Stimulated activated CD4-positive, alpha-beta T cell treated with anti-CD3 and anti-CD28 coated beads, Interleukin-1b, Interleukin-23, amount 100 ng/mL, for 48 hours (primary cell): ENCODE results near the gene MCUR1.
"Not testable (repeated sequence)": the region's sequence is repeated elsewhere in the genome, so short reads cannot be mapped to it uniquely, and the experiment has no call there.

Source experiments
- DNase-seq: peaks from one replicate; pipeline ENCODE4 v3.0.0-alpha.2; 2020

The MCUR1 gene

DNA sequence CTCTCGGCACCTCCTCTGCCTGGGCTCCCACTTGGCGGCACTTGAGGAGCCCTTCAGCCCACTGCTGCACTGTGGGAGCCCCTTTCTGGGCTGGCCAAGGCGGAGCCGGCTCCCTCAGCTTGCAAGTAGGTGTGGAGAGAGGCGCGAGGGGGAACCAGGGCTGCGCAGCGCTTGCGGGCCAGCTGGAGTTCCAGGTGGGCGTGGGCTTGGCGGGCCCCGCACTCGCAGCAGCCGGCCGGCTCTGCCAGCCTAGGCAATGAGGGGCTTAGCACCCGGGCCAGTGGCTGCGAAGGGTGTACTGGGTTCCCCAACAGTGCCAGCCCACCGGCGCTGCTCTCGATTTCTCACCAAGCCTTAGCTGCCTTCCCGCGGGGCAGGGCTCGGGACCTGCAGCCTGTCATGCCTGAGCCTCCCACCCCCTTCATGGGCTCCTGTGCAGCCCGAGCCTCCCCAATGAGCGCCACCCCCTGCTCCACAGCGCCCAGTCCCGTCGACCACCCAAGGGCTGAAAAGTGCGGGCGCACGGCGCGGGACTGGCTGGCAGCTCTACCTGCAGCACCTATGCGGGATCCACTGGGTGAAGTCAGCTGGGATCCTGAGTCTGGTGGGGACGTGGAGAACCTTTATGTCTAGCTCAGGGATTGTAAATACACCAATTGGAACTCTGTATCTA lies 41.9 kb downstream of the MCUR1 start:
- not testable (repeated sequence) for DNase-seq

DNA sequence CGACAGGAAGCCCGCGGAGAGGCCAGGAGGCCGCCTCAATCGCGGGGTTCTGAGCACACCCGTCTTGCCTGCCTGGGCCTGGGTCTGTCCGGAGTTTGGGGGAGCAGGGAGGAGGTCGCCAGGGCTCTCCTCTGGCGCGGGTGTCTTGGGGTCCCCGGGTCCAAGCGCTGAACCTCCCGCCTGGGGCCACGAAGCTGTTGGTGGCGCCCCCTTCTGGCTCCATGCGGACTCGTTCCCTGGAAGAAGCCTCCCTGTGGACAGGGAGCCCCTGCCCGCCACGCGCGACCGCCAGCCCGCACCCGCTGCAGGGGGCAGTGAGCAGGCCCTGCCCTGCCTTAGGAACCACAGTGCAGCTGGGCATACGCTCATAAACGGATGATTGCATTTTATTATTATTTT lies 44.7 kb downstream of the MCUR1 start:
- DNase-seq: peak; percentile 41

DNA sequence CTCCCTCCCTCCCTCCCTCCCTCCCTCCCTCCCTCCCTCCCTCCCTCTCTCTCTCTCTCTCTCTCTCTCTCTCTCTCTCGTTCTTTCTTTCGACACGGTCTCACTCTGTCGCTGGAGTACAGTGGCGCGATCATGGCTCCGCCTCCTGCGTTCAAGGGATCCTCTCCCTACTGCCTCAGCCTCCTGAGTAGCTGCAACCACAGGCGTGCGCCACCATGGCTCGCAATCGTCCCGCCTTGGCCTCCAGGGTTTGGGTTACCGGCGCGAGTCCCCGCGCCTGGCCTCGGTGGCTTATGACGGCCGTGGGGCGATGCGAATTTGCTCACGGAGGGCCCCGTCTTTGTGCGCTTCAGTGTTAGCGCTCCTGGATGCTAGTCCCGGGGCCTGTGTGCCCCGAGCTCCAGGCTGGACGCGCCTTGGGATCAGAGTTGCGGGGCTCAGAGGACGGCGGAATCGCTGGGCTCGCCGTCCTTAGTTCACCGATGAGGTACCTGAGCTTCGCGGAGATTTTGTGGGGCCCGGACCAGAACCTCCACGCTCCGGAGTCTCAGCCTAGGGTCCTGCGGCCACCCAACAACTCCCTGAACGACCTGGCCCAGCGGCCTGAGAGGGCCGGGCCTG lies 45.2 kb downstream of the MCUR1 start:
- no peak for DNase-seq

DNA sequence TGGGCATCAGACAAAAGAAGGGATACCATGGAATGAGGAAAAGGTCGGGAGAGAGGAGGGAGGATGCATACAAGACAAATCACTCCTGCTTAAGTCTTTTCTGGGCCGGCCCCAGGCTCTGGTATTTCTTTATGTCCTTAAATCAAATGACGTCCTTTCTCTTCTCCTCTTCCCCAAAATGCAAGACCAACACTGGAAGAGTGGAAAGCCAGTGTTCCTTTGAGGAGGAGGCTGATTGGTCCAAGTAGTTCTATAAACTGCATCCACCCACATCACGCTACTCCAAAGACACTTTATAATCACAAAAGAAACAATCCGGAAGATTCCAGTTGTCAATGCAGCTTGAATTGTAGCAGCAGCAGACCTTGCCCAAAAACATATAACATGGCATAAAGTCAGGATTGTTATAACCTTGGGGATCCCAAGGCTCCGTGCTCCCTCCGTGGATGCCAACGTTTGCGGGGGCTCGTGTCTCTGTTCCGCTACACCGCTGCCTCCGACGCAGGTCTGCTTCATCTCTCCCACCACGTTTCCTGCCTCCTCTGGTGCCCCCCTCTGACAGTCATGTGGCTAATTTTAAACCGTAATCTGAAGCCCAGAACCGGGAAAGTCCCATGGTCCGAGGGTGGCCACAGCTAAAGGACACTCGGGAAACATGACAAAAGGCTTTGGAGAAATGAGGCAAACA lies 47.1 kb downstream of the MCUR1 start:
- DNase-seq: no peak

GRCh38 chr6:13766201-13766634 lies 48.1 kb downstream of the MCUR1 start:
- no peak for DNase-seq

- no peak for DNase-seq
These were observed 48.8 kb downstream of the MCUR1 start for GRCh38 chr6:13765570-13765969.

- no peak for DNase-seq
These were observed 49.4 kb downstream of the MCUR1 start for GRCh38 chr6:13764996-13765395.

DNA sequence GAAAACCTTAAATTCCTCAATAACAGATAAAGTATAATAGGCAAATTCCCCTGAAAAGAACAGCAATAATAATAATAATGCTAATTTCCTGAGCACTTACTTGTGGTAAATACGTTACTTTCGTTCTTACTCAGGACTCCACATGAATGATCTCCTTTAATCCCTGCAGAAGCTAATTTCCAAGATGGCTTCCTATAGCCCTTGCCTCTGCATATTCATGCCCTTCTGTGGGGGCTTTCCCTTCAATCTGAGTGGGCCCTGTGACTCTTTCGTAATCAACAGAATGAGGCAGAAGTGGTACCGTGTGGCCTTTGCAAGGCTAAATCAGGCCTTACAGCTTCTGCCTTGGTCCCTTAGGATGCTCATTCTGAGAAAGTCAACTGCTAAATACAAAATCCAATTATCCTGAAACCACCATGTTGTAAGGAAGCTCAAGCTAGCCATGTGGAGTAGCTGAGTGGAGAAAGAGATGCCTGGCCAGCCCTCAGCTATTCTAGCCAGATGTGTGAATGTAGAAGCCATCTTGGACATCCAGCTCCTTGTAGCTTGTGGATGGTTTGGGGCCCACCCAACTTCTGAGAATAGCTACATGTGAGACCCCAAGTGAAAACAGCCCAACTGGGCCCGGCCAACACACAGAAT lies 50.5 kb downstream of the MCUR1 start:
- peak; percentile 55 for DNase-seq

GRCh38 chr6:13762611-13763441 lies 51.5 kb downstream of the MCUR1 start:
- peak; percentile 20 for DNase-seq

DNA sequence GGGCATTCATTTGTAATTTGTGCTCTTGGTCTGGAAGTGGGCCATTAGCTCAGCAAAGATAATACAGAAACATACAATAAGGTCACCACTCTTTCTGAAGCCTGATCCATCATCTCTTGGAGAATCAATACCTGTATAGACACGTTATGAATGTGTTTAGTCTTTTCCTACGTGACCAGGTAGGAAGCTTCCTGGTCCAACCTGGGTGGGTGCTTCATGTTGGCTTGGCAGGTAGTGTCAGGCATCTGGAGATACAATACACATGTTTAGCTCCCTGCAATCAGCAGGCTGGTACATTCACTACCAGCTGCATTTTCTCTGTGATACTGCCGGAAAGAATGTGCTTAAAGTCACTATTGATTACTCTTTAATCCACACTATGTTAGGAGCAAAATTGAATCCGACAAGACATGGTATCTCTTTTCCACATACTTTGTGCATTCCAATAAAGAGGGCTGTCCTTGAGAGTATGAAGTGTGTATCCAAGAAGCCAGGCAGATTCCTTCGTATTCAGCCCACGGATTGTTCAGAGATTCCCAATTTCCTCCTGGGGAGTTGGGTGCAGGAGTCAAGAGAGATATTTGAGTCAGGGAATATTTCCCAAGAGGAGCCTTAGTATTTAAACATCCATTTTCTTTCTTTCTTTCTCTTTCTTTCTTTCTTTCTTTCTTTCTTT lies 52.9 kb downstream of the MCUR1 start:
- no peak for DNase-seq

DNA sequence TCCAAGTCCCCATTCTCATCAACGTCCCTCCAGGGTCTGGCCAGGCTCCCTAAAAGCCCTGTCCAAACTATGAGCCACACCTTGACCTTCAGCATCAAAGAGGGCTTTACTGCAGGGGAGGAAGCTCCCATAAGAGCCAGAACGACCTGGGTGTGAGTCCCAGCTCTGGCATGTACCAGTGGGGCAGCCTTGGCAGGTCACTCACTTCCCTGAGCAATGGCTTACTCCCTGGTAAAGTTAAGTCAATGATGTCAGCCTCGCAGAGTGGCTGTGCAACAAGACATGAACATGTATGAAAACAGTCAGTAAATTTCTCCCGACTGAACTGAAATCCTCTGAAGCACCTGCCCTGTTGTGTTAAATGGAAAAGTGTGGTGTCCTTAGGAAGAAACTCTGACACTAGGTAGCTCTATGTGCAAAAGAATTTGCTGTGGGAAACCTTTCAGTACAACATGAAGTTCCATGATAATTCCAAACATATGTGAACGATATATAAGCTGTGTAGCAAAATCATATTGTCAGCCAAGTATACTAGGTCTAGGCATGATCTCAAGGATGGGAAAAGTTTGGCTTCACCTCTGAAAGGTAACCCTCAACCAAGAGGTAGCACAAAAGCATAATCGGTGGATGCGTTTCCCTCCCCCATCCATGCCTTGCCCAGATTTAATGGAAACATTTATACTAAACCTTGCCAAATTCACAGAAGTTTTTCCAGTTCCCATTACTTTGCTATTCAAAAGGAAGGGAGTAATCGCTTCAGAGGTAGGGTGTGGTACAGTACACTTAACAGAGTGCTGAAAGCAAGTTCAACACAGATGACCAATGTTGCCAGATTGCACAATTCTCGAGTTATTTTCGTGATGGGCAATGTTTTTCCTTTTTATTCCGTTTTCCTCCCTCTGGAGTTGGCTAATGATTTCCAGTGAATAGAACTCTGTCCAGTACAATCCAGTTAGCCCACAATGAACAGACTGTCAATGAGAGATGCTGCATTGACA lies 53.8 kb downstream of the MCUR1 start:
- DNase-seq: no peak

- no peak for DNase-seq
These were observed 55.3 kb downstream of the MCUR1 start for GRCh38 chr6:13759025-13759424.

DNA sequence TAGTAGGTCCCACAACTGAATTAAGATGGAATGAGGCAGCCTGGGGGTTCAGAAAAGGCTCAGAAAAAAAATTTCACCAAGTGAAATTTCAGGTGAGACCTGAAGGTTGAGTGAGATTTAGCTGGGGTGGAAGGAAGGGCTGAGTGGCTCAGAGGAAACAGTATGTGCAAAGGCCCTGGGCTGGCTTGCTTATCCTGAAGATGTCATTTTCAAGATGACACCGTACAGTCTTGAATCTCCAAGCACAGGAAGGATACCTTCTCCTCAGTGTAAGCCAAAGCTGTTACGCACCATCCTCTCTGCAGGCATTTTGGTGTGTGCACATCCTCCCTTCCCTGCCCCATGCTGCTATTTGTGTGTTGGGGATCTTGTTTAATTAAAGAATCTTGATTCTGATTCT lies 59.7 kb downstream of the MCUR1 start:
- no peak for DNase-seq

GRCh38 chr6:13743736-13744127 lies 70.6 kb downstream of the MCUR1 start:
- DNase-seq: no peak

GRCh38 chr6:13742961-13743735 lies 71.2 kb downstream of the MCUR1 start:
- no peak for DNase-seq

DNA sequence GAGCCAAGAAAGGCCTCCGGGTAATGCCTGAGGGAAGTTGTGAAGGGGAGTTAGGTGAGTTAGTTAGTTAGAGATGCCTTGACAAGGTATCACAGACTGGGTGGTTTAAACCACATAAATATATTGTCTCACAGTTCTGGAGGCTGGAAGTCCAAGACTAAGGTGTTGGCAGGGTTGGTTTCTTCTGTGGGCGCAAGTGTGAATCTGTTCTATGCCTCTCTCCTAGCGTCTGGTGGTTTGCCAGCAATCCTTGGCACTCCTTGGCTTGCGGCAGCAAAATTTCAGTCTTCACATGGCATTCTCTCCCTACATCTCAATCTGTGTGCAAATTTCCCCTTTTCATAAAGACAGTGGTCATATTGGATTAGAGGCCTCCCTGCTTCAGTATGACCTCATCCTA lies 73.0 kb downstream of the MCUR1 start:
- DNase-seq: no peak
